Measurements from ENCODE around the gene AGO4.
A peak's percentile ranks its signal among the peaks of the same experiment; 100 is the strongest.
"Not testable (repeated sequence)": the region's sequence is repeated elsewhere in the genome, so short reads cannot be mapped to it uniquely, and the experiment has no call there.

AGO4 gene

GRCh38 chr1:35869245-35869950 is 61.6 kb downstream of the AGO4 start:
- not testable (repeated sequence) for DNase-seq

GRCh38 chr1:35870651-35871309 is 63.0 kb downstream of the AGO4 start:
- DNase-seq = no peak

GRCh38 chr1:35873243-35873750 is 65.5 kb downstream of the AGO4 start:
- DNase-seq = no peak

GRCh38 chr1:35874115-35874514 is 66.3 kb downstream of the AGO4 start:
- not testable (repeated sequence) for DNase-seq

- no peak for DNase-seq
Measured at GRCh38 chr1:35876988-35877387, 69.2 kb downstream of the AGO4 start.

GRCh38 chr1:35881850-35882273 is 74.0 kb downstream of the AGO4 start:
- no peak for DNase-seq

- DNase-seq = no peak
Measured at GRCh38 chr1:35882586-35882944, 74.7 kb downstream of the AGO4 start.

- peak; percentile 96 to 97 for DNase-seq
Measured at GRCh38 chr1:35882945-35883634, 75.3 kb downstream of the AGO4 start, which contains the start of gene AGO1. AGO1 (plus strand) TSS chr1:35883209; CDS start chr1:35883422, 213 bp downstream.

- peak; percentile 48 to 57 for DNase-seq
Measured at GRCh38 chr1:35883635-35884101, 75.9 kb downstream of the AGO4 start.

- DNase-seq = no peak
Measured at GRCh38 chr1:35884934-35885333, 77.1 kb downstream of the AGO4 start.

GRCh38 chr1:35885961-35886558 is 78.2 kb downstream of the AGO4 start:
- DNase-seq = no peak

GRCh38 chr1:35886577-35887431 is 79.0 kb downstream of the AGO4 start:
- peak in 1 of 2 donors; percentile 40 for DNase-seq

- DNase-seq = no peak
Measured at GRCh38 chr1:35887508-35887907, 79.7 kb downstream of the AGO4 start.

- DNase-seq = no peak
Measured at GRCh38 chr1:35888255-35888654, 80.4 kb downstream of the AGO4 start.

GRCh38 chr1:35888981-35889380 is 81.2 kb downstream of the AGO4 start:
- DNase-seq = not testable (repeated sequence)

GRCh38 chr1:35893051-35893879 is 85.4 kb downstream of the AGO4 start:
- DNase-seq = no peak

- peak in 1 of 2 donors; percentile 81 for DNase-seq
Measured at GRCh38 chr1:35894183-35894582, 86.4 kb downstream of the AGO4 start.

- no peak for DNase-seq
Measured at GRCh38 chr1:35894656-35895055, 86.8 kb downstream of the AGO4 start.

- no peak for DNase-seq
Measured at GRCh38 chr1:35899941-35900340, 92.1 kb downstream of the AGO4 start.

- DNase-seq = no peak
Measured at GRCh38 chr1:35901235-35901634, 93.4 kb downstream of the AGO4 start.

GRCh38 chr1:35902671-35903070 is 94.9 kb downstream of the AGO4 start:
- DNase-seq = no peak

Data from CD4-positive, alpha-beta T cell treated with Interleukin-4 for 1 hour (primary cell).